Measurements from ENCODE around the gene SOX1.
A peak's percentile ranks its signal among the peaks of the same experiment; 100 is the strongest.

SOX1 gene

DNA sequence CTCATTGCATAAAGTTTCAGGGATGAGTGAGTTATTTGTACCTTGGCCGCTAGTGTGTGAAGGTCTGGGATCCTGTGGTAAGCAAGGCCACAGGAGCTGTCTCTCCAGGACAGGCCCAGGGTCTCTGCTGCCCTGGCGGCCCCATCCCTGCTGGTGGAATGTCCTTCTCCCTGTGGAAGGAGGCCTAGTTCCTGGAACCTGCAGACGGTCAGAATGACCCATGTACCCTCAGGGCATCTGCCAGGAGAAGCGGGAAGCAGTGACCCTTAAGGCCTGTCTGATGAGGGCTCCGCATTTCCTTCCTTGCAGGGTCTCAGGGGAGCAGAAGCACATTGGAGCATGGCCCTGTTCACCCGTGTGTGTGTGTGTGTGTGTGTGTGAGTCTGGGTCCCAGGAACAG lies 32.1 kb upstream of the SOX1 start:
- no peak for DNase-seq (ENCODE audit: extremely low spot score)
- POLR2A ChIA-PET = no interaction called here
- CTCF ChIA-PET = no interaction called here
- TF ChIP-seq L3MBTL2 (conservative IDR thresholded peaks at IDR 0.05) (no peak), ARNT (IDR thresholded peaks at IDR 0.05) (no peak), SUZ12 (IDR thresholded peaks at IDR 0.05) (no peak), BHLHE40 (IDR thresholded peaks at IDR 0.05; ENCODE audit: borderline replicate concordance) (no peak), FOXM1 (IDR thresholded peaks at IDR 0.05; ENCODE audit: borderline replicate concordance) (no peak), FOXK2 (IDR thresholded peaks at IDR 0.05) (no peak)

- ChIA-PET CTCF (no interaction called here), POLR2A (no interaction called here)
- no peak for TF ChIP-seq L3MBTL2 (conservative IDR thresholded peaks at IDR 0.05)
- TF ChIP-seq, protein P1, sequence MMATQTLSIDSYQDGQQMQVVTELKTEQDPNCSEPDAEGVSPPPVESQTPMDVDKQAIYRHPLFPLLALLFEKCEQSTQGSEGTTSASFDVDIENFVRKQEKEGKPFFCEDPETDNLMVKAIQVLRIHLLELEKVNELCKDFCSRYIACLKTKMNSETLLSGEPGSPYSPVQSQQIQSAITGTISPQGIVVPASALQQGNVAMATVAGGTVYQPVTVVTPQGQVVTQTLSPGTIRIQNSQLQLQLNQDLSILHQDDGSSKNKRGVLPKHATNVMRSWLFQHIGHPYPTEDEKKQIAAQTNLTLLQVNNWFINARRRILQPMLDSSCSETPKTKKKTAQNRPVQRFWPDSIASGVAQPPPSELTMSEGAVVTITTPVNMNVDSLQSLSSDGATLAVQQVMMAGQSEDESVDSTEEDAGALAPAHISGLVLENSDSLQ (IDR thresholded peaks at IDR 0.05) = no peak
- no peak for TF ChIP-seq BHLHE40 (IDR thresholded peaks at IDR 0.05; ENCODE audit: borderline replicate concordance)
- no peak for TF ChIP-seq ZNF384 (IDR thresholded peaks at IDR 0.05)
- no peak for TF ChIP-seq SP1 (IDR thresholded peaks at IDR 0.05)
- no peak for TF ChIP-seq FOXK2 (IDR thresholded peaks at IDR 0.05)
- TF ChIP-seq TARDBP (IDR thresholded peaks at IDR 0.05) = no peak
- peak; percentile 7 for DNase-seq (ENCODE audit: extremely low spot score)
Observed at GRCh38 chr13:112042496-112042895, 24.5 kb upstream of the SOX1 start.

DNA sequence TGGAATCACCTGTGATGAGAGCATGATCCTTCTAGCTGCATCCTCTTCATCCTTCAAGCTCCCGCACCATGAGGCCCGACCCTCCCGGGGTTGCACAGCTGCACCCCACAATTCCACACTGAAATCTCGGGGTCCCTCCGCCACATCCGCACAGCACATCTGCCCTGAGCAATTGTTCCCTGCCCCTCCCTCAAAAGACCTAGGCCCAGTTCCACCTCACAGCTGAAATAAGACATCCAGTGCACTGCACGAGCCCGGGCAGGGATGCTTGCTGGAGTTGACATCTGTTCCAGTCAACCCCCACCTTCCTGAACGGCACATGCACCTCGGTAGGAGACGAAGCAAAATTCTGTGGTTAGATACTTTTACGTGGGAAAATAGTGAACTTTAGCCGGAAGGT lies 14.7 kb upstream of the SOX1 start:
- ChIA-PET CTCF (interaction anchor here (0.6 kb wide), 1 partner anchor 519 kb away, joined by 4 read pairs; no protein-coding TSS in a partner anchor), POLR2A (no interaction called here)
- TF ChIP-seq, protein P1 (IDR thresholded peaks at IDR 0.05) = no peak
- TF ChIP-seq SP1 (IDR thresholded peaks at IDR 0.05) = no peak
- TF ChIP-seq LEF1 (IDR thresholded peaks at IDR 0.05; ENCODE audit: borderline replicate concordance) = no peak
- TF ChIP-seq ARNT (IDR thresholded peaks at IDR 0.05) = no peak
- TF ChIP-seq FOXA1 (IDR thresholded peaks at IDR 0.05) = no peak
- TF ChIP-seq ZNF384 (IDR thresholded peaks at IDR 0.05) = no peak
- TF ChIP-seq CTBP1 (IDR thresholded peaks at IDR 0.05; ENCODE audit: borderline replicate concordance) = no peak
- TF ChIP-seq SUZ12 (IDR thresholded peaks at IDR 0.05) = no peak
- no peak for TF ChIP-seq FOXK2 (IDR thresholded peaks at IDR 0.05)
- TF ChIP-seq L3MBTL2 (conservative IDR thresholded peaks at IDR 0.05) = no peak
- TF ChIP-seq BHLHE40 (IDR thresholded peaks at IDR 0.05; ENCODE audit: borderline replicate concordance) = no peak
- TF ChIP-seq FOXM1 (IDR thresholded peaks at IDR 0.05; ENCODE audit: borderline replicate concordance) = no peak
- no peak for TF ChIP-seq NFRKB (IDR thresholded peaks at IDR 0.05)
- no peak for TF ChIP-seq TARDBP (IDR thresholded peaks at IDR 0.05)
- TF ChIP-seq HDGF (IDR thresholded peaks at IDR 0.05; ENCODE audit: borderline replicate concordance) = no peak
- no peak for TF ChIP-seq ELF4 (IDR thresholded peaks at IDR 0.05)
- no peak for DNase-seq (ENCODE audit: extremely low spot score)

GRCh38 chr13:112053167-112053743 lies 13.7 kb upstream of the SOX1 start:
- ChIA-PET CTCF (no interaction called here), POLR2A (no interaction called here)

GRCh38 chr13:112053744-112054615 lies 13.0 kb upstream of the SOX1 start:
- DNase-seq (ENCODE audit: extremely low spot score) = no peak
- ChIA-PET CTCF (no interaction called here), POLR2A (no interaction called here)
- TF ChIP-seq HDGF (IDR thresholded peaks at IDR 0.05; ENCODE audit: borderline replicate concordance) (no peak), SP1 (IDR thresholded peaks at IDR 0.05) (no peak), SUZ12 (IDR thresholded peaks at IDR 0.05) (no peak), TARDBP (IDR thresholded peaks at IDR 0.05) (no peak), ZNF384 (IDR thresholded peaks at IDR 0.05) (no peak), LEF1 (IDR thresholded peaks at IDR 0.05; ENCODE audit: borderline replicate concordance) (no peak), FOXK2 (IDR thresholded peaks at IDR 0.05) (no peak), NFRKB (IDR thresholded peaks at IDR 0.05) (no peak), BHLHE40 (IDR thresholded peaks at IDR 0.05; ENCODE audit: borderline replicate concordance) (no peak), FOXM1 (IDR thresholded peaks at IDR 0.05; ENCODE audit: borderline replicate concordance) (no peak), L3MBTL2 (conservative IDR thresholded peaks at IDR 0.05) (no peak), FOXA1 (IDR thresholded peaks at IDR 0.05) (no peak), ELF4 (IDR thresholded peaks at IDR 0.05) (no peak), ARNT (IDR thresholded peaks at IDR 0.05) (no peak), CTBP1 (IDR thresholded peaks at IDR 0.05; ENCODE audit: borderline replicate concordance) (no peak)
- TF ChIP-seq, protein P1 (IDR thresholded peaks at IDR 0.05) = no peak

More at GRCh38 chr13:112053167-112053743, 13.7 kb upstream of the SOX1 start:
- DNase-seq (ENCODE audit: extremely low spot score) = no peak
- TF ChIP-seq FOXM1 (IDR thresholded peaks at IDR 0.05; ENCODE audit: borderline replicate concordance) = no peak
- TF ChIP-seq, protein P1 (IDR thresholded peaks at IDR 0.05) = no peak
- no peak for TF ChIP-seq SUZ12 (IDR thresholded peaks at IDR 0.05)
- TF ChIP-seq ZNF384 (IDR thresholded peaks at IDR 0.05) = no peak
- no peak for TF ChIP-seq HDGF (IDR thresholded peaks at IDR 0.05; ENCODE audit: borderline replicate concordance)
- no peak for TF ChIP-seq CTBP1 (IDR thresholded peaks at IDR 0.05; ENCODE audit: borderline replicate concordance)
- TF ChIP-seq BHLHE40 (IDR thresholded peaks at IDR 0.05; ENCODE audit: borderline replicate concordance) = no peak
- no peak for TF ChIP-seq SP1 (IDR thresholded peaks at IDR 0.05)
- no peak for TF ChIP-seq NFRKB (IDR thresholded peaks at IDR 0.05)
- no peak for TF ChIP-seq FOXA1 (IDR thresholded peaks at IDR 0.05)
- TF ChIP-seq L3MBTL2 (conservative IDR thresholded peaks at IDR 0.05) = no peak
- no peak for TF ChIP-seq ELF4 (IDR thresholded peaks at IDR 0.05)
- no peak for TF ChIP-seq TARDBP (IDR thresholded peaks at IDR 0.05)
- TF ChIP-seq FOXK2 (IDR thresholded peaks at IDR 0.05) = no peak
- no peak for TF ChIP-seq LEF1 (IDR thresholded peaks at IDR 0.05; ENCODE audit: borderline replicate concordance)
- no peak for TF ChIP-seq ARNT (IDR thresholded peaks at IDR 0.05)

Measured in HEK293T (cell line).